ENCODE data around the gene TPK1.

GRCh38 chr7:144822223-144822622 lies 13.6 kb downstream of the TPK1 start:
- TF ChIP-seq, protein P1, sequence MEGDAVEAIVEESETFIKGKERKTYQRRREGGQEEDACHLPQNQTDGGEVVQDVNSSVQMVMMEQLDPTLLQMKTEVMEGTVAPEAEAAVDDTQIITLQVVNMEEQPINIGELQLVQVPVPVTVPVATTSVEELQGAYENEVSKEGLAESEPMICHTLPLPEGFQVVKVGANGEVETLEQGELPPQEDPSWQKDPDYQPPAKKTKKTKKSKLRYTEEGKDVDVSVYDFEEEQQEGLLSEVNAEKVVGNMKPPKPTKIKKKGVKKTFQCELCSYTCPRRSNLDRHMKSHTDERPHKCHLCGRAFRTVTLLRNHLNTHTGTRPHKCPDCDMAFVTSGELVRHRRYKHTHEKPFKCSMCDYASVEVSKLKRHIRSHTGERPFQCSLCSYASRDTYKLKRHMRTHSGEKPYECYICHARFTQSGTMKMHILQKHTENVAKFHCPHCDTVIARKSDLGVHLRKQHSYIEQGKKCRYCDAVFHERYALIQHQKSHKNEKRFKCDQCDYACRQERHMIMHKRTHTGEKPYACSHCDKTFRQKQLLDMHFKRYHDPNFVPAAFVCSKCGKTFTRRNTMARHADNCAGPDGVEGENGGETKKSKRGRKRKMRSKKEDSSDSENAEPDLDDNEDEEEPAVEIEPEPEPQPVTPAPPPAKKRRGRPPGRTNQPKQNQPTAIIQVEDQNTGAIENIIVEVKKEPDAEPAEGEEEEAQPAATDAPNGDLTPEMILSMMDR (IDR thresholded peaks at IDR 0.05): no peak
- TF ChIP-seq POLR2A (IDR thresholded peaks at IDR 0.05): no peak
- TF ChIP-seq POLR2AphosphoS5 (IDR thresholded peaks at IDR 0.05): no peak
